ENCODE results near the gene TMEM30B. TPM values are rescaled to one million over a fixed set of nuclear protein-coding genes. Genes with fewer than 3 reads are reported as not detected.
A peak's percentile ranks its signal among the peaks of the same experiment; 100 is the strongest.

TMEM30B gene
- total RNA-seq, 6 donors from 2014 or later: 15.7 to 59.7 (median 26.4) TPM

DNA sequence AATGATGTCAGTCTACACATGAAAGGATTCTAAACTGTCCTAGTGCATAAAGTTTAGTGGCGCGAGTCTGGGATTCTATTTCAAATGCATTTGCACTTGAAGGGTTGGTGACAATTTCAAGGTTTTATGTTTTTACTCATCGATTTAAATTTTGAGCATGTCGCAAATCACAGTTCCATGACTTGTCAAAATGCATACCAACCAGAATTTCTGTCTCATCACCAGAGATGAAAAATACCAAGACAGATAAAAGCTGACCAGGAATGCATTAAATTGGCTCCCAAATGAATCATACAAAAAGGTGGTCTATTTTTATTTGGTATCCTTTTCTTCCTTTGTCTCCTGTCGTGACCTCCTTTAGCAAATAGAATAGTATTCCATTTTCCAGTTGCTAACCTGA is 25.2 kb downstream of the TMEM30B start:
- H3K9me3 ChIP-seq: no peaks in the 10 kb centered on the region
- H3K27ac ChIP-seq: no peak overlapping the region
- TF ChIP-seq, protein P1, sequence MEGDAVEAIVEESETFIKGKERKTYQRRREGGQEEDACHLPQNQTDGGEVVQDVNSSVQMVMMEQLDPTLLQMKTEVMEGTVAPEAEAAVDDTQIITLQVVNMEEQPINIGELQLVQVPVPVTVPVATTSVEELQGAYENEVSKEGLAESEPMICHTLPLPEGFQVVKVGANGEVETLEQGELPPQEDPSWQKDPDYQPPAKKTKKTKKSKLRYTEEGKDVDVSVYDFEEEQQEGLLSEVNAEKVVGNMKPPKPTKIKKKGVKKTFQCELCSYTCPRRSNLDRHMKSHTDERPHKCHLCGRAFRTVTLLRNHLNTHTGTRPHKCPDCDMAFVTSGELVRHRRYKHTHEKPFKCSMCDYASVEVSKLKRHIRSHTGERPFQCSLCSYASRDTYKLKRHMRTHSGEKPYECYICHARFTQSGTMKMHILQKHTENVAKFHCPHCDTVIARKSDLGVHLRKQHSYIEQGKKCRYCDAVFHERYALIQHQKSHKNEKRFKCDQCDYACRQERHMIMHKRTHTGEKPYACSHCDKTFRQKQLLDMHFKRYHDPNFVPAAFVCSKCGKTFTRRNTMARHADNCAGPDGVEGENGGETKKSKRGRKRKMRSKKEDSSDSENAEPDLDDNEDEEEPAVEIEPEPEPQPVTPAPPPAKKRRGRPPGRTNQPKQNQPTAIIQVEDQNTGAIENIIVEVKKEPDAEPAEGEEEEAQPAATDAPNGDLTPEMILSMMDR (IDR thresholded peaks at IDR 0.05): no peak
- TF ChIP-seq EP300 (IDR thresholded peaks at IDR 0.05): no peak
- TF ChIP-seq POLR2A (IDR thresholded peaks at IDR 0.05): no peak
- TF ChIP-seq POLR2AphosphoS5 (IDR thresholded peaks at IDR 0.05): no peak
- H3K4me1 ChIP-seq: peaks cover 0 to 13% (median 0%) of the 10 kb centered on the region in 4 donors
- no peaks in the 10 kb centered on the region for H3K27me3 ChIP-seq
- no peak for ATAC-seq (ENCODE audit: low FRiP score in 2 of 2)
- WGBS, 2 donors: 91 to 94% methylated on average over 5 of the region's 5 CpGs
- no peak for DNase-seq
- H3K36me3 ChIP-seq: no peaks in the 10 kb centered on the region
- no peak overlapping the region for H3K4me3 ChIP-seq

DNA sequence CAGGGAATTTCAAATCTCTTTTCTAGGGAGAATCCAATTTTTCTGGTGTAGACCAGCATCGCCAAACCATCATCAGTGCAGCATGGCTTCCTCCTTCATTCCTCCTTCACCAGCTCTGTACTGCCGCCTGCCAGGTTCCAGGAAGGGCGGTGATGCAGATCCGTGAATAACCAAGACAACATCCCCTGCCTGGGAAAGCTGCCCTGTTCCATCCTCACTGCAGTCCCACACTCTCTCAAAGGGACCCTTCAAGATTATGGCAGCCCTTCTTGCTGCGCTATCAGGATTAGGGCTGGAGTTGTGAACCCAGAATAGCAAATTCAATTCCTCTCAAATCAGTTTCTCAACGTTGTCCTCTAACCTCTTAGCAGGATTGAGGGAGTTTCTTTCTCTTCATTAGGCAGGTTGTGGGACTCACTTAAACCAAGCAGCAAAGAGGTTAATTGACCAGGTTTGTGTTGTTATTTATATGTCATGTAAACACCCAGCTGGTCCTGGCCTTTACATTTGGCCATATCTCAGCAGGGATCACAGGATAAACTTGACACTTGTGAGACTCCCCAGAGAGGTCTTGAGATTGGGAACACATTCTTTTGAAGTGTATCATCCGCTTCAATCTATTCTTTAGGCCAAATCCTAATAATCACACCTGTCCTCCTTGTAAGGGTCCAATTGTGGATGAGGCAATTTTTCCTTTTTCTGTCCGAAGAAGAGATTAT is 26.2 kb downstream of the TMEM30B start:
- Histone ChIP-seq H3K36me3 (no peaks in the 10 kb centered on the region), H3K4me3 (no peak overlapping the region), H3K27me3 (no peaks in the 10 kb centered on the region), H3K9me3 (no peaks in the 10 kb centered on the region), H3K27ac (no peak overlapping the region), H3K4me1 (peaks cover 0 to 13% (median 0%) of the 10 kb centered on the region in 4 donors)
- ATAC-seq (ENCODE audit: low FRiP score in 2 of 2) (no peak), DNase-seq (no peak)
- 85 to 91% methylated on average over 7 to 8 of the region's 8 CpGs for WGBS, 2 donors
- TF ChIP-seq, protein P1 (IDR thresholded peaks at IDR 0.05): no peak
- TF ChIP-seq POLR2A (IDR thresholded peaks at IDR 0.05) (no peak), EP300 (IDR thresholded peaks at IDR 0.05) (no peak), POLR2AphosphoS5 (IDR thresholded peaks at IDR 0.05) (no peak)

DNA sequence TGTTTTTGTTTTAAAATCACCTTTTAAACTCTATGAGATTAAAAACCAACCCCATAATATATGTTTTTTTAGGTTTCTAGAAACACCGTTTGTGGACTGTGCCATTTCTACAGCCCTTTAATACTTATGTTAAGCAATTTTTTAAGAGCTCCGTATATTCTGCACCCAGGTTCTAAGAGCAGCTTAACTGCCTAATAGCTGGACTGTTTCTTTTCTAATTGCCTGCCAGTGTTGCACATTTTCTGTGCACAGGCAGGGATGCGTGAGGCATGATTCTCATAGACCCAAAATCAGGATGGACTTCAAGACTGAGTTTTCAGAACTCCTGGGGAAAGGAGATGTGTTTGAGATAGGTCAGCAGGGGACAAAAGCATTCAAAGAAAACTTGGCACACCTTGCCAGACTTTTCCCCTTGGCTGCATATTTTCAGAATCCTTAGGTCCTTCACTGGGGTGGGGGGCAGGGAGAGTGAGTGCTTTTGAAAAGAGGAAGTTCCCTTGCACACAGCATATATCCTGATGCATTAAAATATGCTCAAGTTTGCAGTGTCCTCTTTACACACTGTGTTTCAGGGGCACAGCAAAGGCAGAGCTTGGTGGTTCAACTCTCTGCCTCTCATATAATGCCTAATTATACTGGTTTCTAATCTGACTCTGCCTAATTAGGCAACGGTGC is 27.9 kb downstream of the TMEM30B start:
- H3K9me3 ChIP-seq: no peaks in the 10 kb centered on the region
- ATAC-seq (ENCODE audit: low FRiP score in 2 of 2) (peak in 1 of 2 donors; percentile 49), DNase-seq (no peak)
- H3K27me3 ChIP-seq: no peaks in the 10 kb centered on the region
- 47 to 49% methylated on average over 4 of the region's 4 CpGs for WGBS, 2 donors
- H3K4me1 ChIP-seq: peaks cover 0 to 13% (median 0%) of the 10 kb centered on the region in 4 donors
- no peak overlapping the region for H3K27ac ChIP-seq
- H3K4me3 ChIP-seq: no peak overlapping the region
- no peaks in the 10 kb centered on the region for H3K36me3 ChIP-seq
- TF ChIP-seq EP300 (IDR thresholded peaks at IDR 0.05) (no peak), POLR2AphosphoS5 (IDR thresholded peaks at IDR 0.05) (no peak), POLR2A (IDR thresholded peaks at IDR 0.05) (no peak)
- TF ChIP-seq, protein P1 (IDR thresholded peaks at IDR 0.05): no peak

DNA sequence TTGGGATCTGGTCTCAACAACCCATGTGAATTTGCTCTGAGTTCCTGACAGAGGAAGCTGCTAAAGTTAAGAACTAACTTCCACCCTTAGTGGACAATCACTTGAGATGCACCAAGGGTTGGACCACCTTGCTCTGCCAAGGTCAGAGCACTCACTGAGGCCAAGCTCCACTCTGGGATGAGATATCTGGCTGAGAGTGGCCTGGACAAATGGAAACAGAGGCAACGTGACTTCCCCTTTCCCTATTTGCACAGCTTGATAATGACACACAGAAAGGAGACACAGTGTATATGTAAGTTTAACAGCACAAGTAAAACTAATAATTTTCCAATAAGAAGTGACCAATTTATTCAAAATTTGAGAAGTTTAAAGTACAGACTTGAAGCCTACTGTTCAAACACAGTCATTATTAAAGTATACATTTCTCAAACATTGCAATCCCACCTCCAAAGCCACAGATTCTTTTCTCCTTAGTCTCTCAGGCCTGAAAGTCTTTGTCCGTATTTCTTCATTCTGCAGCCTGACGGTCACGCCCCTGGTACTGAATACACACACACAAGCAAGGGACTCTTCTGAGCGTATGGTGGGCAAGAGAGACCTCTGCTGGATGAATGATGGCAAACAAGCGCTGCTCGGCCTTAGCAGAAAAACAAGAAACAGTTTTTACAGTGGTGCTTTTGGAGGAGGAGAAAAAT is 28.6 kb downstream of the TMEM30B start:
- peak; percentile 93 to 98 for ATAC-seq (ENCODE audit: low FRiP score in 2 of 2)
- WGBS, 2 donors: 9 to 10% methylated on average over 7 of the region's 7 CpGs

More for the DNA sequence above, 28.6 kb downstream of the TMEM30B start:
- Histone ChIP-seq H3K36me3 (no peaks in the 10 kb centered on the region), H3K9me3 (no peaks in the 10 kb centered on the region), H3K27ac (no peak overlapping the region), H3K4me3 (no peak overlapping the region), H3K27me3 (no peaks in the 10 kb centered on the region), H3K4me1 (peaks cover 0 to 13% (median 0%) of the 10 kb centered on the region in 4 donors)
- DNase-seq: peak in 1 of 2 donors; percentile 82
- TF ChIP-seq, protein P1 (IDR thresholded peaks at IDR 0.05): peak; percentile 47 to 80 (median 69)
- no peak for TF ChIP-seq EP300 (IDR thresholded peaks at IDR 0.05)
